Hepatocyte (in vitro differentiated cells): ENCODE measurements around the gene PAXX. TPM values are rescaled to one million over a fixed set of nuclear protein-coding genes. Genes with fewer than 3 reads are reported as not detected.

Experiments
- DNase-seq: peaks from one replicate; pipeline ENCODE4 v3.0.0-alpha.2; 2016; ENCODE audit warnings: low spot score
- H2AFZ ChIP-seq: fragments of 200-600 bp; sonication (generic); 2 replicates; pipeline ENCODE4 v1.6.0; 2016; ENCODE audit warnings: antibody characterized with exemption, mild to moderate bottlenecking
- H3K27ac ChIP-seq: fragments of 200-600 bp; sonication (generic); 2 replicates; pipeline ENCODE4 v1.5.1; 2016; ENCODE audit warnings: mild to moderate bottlenecking
- H3K27me3 ChIP-seq: fragments of 200-600 bp; sonication (generic); 2 replicates; pipeline ENCODE4 v1.6.1; 2016
- H3K36me3 ChIP-seq: fragments of 200-600 bp; sonication (generic); replicated peaks from 2 replicates; pipeline ENCODE4 v1.5.1; 2016; ENCODE audit warnings: low read depth; ENCODE audit not compliant: insufficient read depth
- H3K4me1 ChIP-seq: fragments of 200-600 bp; sonication (generic); 2 replicates; pipeline ENCODE4 v1.5.1; 2016; ENCODE audit warnings: mild to moderate bottlenecking, moderate library complexity; ENCODE audit not compliant: insufficient read depth
- H3K4me2 ChIP-seq: fragments of 200-600 bp; sonication (generic); 2 replicates; pipeline ENCODE4 v1.6.0; 2016
- H3K4me3 ChIP-seq: fragments of 200-600 bp; sonication (generic); 2 replicates; pipeline ENCODE4 v1.5.1; 2016; ENCODE audit warnings: mild to moderate bottlenecking
- H3K79me2 ChIP-seq: fragments of 200-600 bp; sonication (generic); 2 replicates; pipeline ENCODE4 v1.6.0; 2017; ENCODE audit warnings: mild to moderate bottlenecking
- H3K9me2 ChIP-seq: fragments of 200-600 bp; sonication (generic); replicated peaks from 2 replicates; pipeline ENCODE4 v1.6.0; 2017; ENCODE audit warnings: mild to moderate bottlenecking; ENCODE audit not compliant: insufficient read depth
- H3K9me3 ChIP-seq: fragments of 200-600 bp; sonication (generic); 2 replicates; pipeline ENCODE4 v1.5.1; 2016; ENCODE audit warnings: low read depth, mild to moderate bottlenecking
- H4K20me1 ChIP-seq: fragments of 200-600 bp; sonication (generic); 2 replicates; pipeline ENCODE4 v1.6.0; 2016; ENCODE audit warnings: mild to moderate bottlenecking; ENCODE audit not compliant: insufficient read depth, poor library complexity, severe bottlenecking
- CTCF ChIP-seq: fragments of 200-600 bp; sonication (generic); IDR thresholded peaks from 2 replicates; pipeline ENCODE4 v1.5.1; 2016; ENCODE audit warnings: antibody characterized with exemption, mild to moderate bottlenecking; ENCODE audit not compliant: poor library complexity
- EZH2 ChIP-seq: fragments of 200-600 bp; sonication (generic); IDR thresholded peaks from 2 replicates; pipeline ENCODE4 v1.6.1; 2016; ENCODE audit warnings: antibody characterized with exemption, mild to moderate bottlenecking, borderline replicate concordance
- EZH2phosphoT487 ChIP-seq: fragments of 200-600 bp; sonication (generic); IDR thresholded peaks from one replicate; pipeline ENCODE4 v1.6.1; 2018; ENCODE audit warnings: antibody characterized with exemption, mild to moderate bottlenecking, low read depth, moderate library complexity; ENCODE audit not compliant: unreplicated experiment, severe bottlenecking
- WGBS: methylation state at CpG from one replicate; pipeline ENCODE4 v1.1.6; 2016; ENCODE audit warnings: low lambda C conversion rate; ENCODE audit errors: missing lambda C conversion rate; 5-methylcytosine and 5-hydroxymethylcytosine counted together
- polyA plus RNA-seq: library from polyadenylated mRNA; unstranded; fragments of >200 nt; fragmentation: Nextera tagmentation; extraction: Ambion mirVana; gene quantifications from 2 replicates; pipeline ENCODE4 v1.2.1, GENCODE V29; 2016
- total RNA-seq: library from RNA; depleted of rRNA; stranded (reverse); fragments of >200 nt; gene quantifications from 2 replicates; pipeline ENCODE4 v1.2.3, GENCODE V29; 2014

The PAXX gene
- total and polyA plus RNA-seq, 2 experiments from 2014 or later = 39.5 to 89.5 TPM

- H3K79me2 ChIP-seq = peaks cover 2% of the 10 kb centered on the region
- H3K27me3 ChIP-seq = no peaks in the 10 kb centered on the region
- TF ChIP-seq CTCF = no peak
- TF ChIP-seq EZH2phosphoT487 = no peak
- no peak for TF ChIP-seq EZH2
- H2AFZ ChIP-seq = no peak overlapping the region
- H3K36me3 ChIP-seq = no peaks in the 10 kb centered on the region
- H4K20me1 ChIP-seq = no peaks in the 10 kb centered on the region
- H3K4me2 ChIP-seq = no peak overlapping the region
- no peaks in the 10 kb centered on the region for H3K9me3 ChIP-seq
- H3K4me1 ChIP-seq = no peaks in the 10 kb centered on the region
- no peak for DNase-seq
- no peak overlapping the region for H3K27ac ChIP-seq
- H3K9me2 ChIP-seq = no peaks in the 10 kb centered on the region
- WGBS = 94% methylated on average over 9 of the region's 9 CpGs
- H3K4me3 ChIP-seq = no peak overlapping the region
These were observed 36.3 kb upstream of the PAXX start for GRCh38 chr9:136955943-136956335.

DNA sequence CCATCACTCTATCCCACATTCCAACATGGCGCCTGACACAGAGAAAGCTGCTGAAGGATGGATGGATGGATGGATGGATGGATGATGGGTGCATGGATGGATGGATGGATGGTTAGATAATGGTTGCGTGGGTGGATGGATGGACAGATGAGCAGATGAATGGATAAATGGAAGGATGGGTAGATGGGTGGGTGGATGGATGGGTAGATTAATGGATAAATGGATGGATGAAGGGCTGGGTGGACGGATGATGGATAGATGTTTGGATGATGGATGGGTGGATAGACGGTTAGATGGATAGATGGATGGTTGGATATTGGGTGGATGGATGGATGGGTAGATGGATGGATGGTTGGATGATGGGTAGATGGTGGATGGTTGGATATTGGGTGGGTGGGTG, 35.6 kb upstream of the PAXX start:
- no peaks in the 10 kb centered on the region for H3K79me2 ChIP-seq
- DNase-seq = no peak
- H3K27me3 ChIP-seq = no peaks in the 10 kb centered on the region
- no peaks in the 10 kb centered on the region for H3K9me3 ChIP-seq
- TF ChIP-seq EZH2phosphoT487 = no peak
- no peak for TF ChIP-seq EZH2
- TF ChIP-seq CTCF = no peak
- H3K4me2 ChIP-seq = no peak overlapping the region
- H4K20me1 ChIP-seq = no peaks in the 10 kb centered on the region
- H3K4me3 ChIP-seq = no peak overlapping the region
- H3K27ac ChIP-seq = no peak overlapping the region
- H2AFZ ChIP-seq = no peak overlapping the region
- H3K36me3 ChIP-seq = no peaks in the 10 kb centered on the region
- H3K4me1 ChIP-seq = no peaks in the 10 kb centered on the region
- WGBS = 90% methylated on average over 4 of the region's 4 CpGs
- H3K9me2 ChIP-seq = no peaks in the 10 kb centered on the region

GRCh38 chr9:136957461-136957860, 34.8 kb upstream of the PAXX start:
- H3K4me3 ChIP-seq = no peak overlapping the region
- no peaks in the 10 kb centered on the region for H3K36me3 ChIP-seq
- no peaks in the 10 kb centered on the region for H4K20me1 ChIP-seq
- H3K4me1 ChIP-seq = no peaks in the 10 kb centered on the region
- no CpG with 5 or more reads among the region's 1 CpG for WGBS
- no peak for DNase-seq
- H3K4me2 ChIP-seq = no peak overlapping the region
- no peaks in the 10 kb centered on the region for H3K79me2 ChIP-seq
- no peaks in the 10 kb centered on the region for H3K27me3 ChIP-seq
- no peaks in the 10 kb centered on the region for H3K9me3 ChIP-seq
- no peak overlapping the region for H3K27ac ChIP-seq
- H3K9me2 ChIP-seq = no peaks in the 10 kb centered on the region
- no peak overlapping the region for H2AFZ ChIP-seq
- TF ChIP-seq EZH2phosphoT487 = no peak
- TF ChIP-seq CTCF = no peak

DNA sequence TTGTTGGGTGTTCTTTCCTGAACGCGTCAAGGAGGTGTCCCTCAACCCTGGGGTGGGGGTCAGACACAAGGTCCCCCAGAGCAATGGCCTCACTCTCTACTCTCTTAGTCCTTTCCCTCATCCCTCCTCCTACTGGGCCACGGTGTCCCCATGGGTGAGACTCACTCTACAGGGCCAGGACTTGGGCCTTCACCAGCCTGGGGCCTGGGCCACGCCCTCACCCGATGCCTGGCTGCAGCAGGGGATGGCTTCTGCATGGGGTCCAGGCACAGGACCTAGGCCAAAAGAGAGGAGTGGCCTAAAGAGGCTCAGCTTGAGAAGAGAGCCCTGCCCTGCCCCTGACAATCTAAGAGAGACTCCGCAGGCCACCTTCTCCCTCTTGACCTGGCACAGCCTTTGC, 34.3 kb upstream of the PAXX start:
- Histone ChIP-seq H3K9me2 (no peaks in the 10 kb centered on the region), H3K4me3 (no peak overlapping the region), H3K79me2 (no peaks in the 10 kb centered on the region), H3K27me3 (no peaks in the 10 kb centered on the region), H3K9me3 (no peaks in the 10 kb centered on the region), H3K36me3 (no peaks in the 10 kb centered on the region), H3K4me1 (no peaks in the 10 kb centered on the region), H4K20me1 (no peaks in the 10 kb centered on the region), H2AFZ (no peak overlapping the region), H3K4me2 (no peak overlapping the region), H3K27ac (no peak overlapping the region)
- DNase-seq = no peak
- WGBS = 94% methylated on average over 6 of the region's 6 CpGs
- TF ChIP-seq CTCF (no peak), EZH2phosphoT487 (no peak), EZH2 (no peak)
